K562 (cell line): ENCODE data around the gene KCNJ15. TPM values are rescaled to one million over a fixed set of nuclear protein-coding genes. Genes with fewer than 3 reads are reported as not detected.

ENCODE experiments used
- ATF7 ChIP-seq: fragments of 450-650 bp; IDR thresholded peaks from 2 replicates; pipeline ENCODE4 v1.7.1; 2014; ENCODE audit warnings: mild to moderate bottlenecking, moderate library complexity
- DMBX1 ChIP-seq: fragments of 250-450 bp; sonication (Bioruptor Pico); IDR thresholded peaks from 2 replicates; pipeline ENCODE4 v1.8.0; 2022; ENCODE audit warnings: inconsistent platforms, mild to moderate bottlenecking, moderate library complexity, borderline replicate concordance
- HNRNPUL1 ChIP-seq: fragments of 200-400 bp; formaldehyde crosslinking; IDR thresholded peaks from 2 replicates; pipeline ENCODE4 v1.6.1; 2017; ENCODE audit warnings: low read length
- HOXB6 ChIP-seq: fragments of 250-450 bp; sonication (Bioruptor Pico); IDR thresholded peaks from 2 replicates; pipeline ENCODE4 v1.5.1; 2022; ENCODE audit warnings: mild to moderate bottlenecking, borderline replicate concordance
- U2AF2 ChIP-seq: fragments of 200-400 bp; formaldehyde crosslinking; optimal IDR thresholded peaks from 2 replicates; pipeline ENCODE3; 2017; ENCODE audit warnings: low read depth, mild to moderate bottlenecking, low read length
- ZNF57 ChIP-seq: fragments of 450-650 bp; formaldehyde crosslinking; IDR thresholded peaks from 2 replicates; pipeline ENCODE4 v1.4.0; 2020; ENCODE audit warnings: mild to moderate bottlenecking, moderate library complexity
- ZNF76 ChIP-seq: fragments of 250-450 bp; sonication (Bioruptor Pico); IDR thresholded peaks from 2 replicates; pipeline ENCODE4 v1.4.0; 2020; ENCODE audit warnings: mild to moderate bottlenecking, moderate library complexity, borderline replicate concordance
- polyA plus RNA-seq, 8 experiments: library from polyadenylated mRNA; depleted of rRNA in 4 of 8; stranded (reverse) in 5 of 8; unstranded in 3 of 8; fragments of >200 nt; fragmentation: Nextera tagmentation in 2 of 8; fragmentation: Illumina TruSeq in 1 of 8; extraction: Ambion mirVana in 2 of 8; extraction: Trizol in 1 of 8; gene quantifications; 2 replicates each; pipeline versions ENCODE4 v1.2.1 to v1.2.3, GENCODE V29; 2011 to 2014; ENCODE audit warnings: inconsistent platforms in 1 of 8, missing spikeins in 1 of 8
- total RNA-seq, 7 experiments: library from RNA; depleted of rRNA in 6 of 7; stranded (reverse); fragments of >200 nt in 6 of 7; fragmentation: Illumina TruSeq in 2 of 7; extraction: Trizol in 2 of 7; gene quantifications; 2 replicates each; pipeline versions ENCODE4 v1.2.1 to v1.2.3, GENCODE V29; 2011 to 2021; ENCODE audit warnings: low replicate concordance in 1 of 7
- TF ChIP-seq, protein P1 (sequence below): conservative IDR thresholded peaks from 2 replicates; pipeline ENCODE4 v1.6.1; 2011; ENCODE audit warnings: low read depth, mild to moderate bottlenecking, low read length; ENCODE audit not compliant: control insufficient read depth
- TF ChIP-seq, protein P2 (sequence below): fragments of 250-450 bp; sonication (Bioruptor Pico); IDR thresholded peaks from 2 replicates; pipeline ENCODE4 v1.8.0; 2022; ENCODE audit warnings: moderate library complexity, mild to moderate bottlenecking, inconsistent platforms

The KCNJ15 gene
- total and polyA plus RNA-seq, 9 of the 15 experiments (the other 6 are each of a cell fraction or from before 2014, with no cell fraction given) = 0.20 to 3.0 (median 0.72) TPM; not detected in 1

DNA sequence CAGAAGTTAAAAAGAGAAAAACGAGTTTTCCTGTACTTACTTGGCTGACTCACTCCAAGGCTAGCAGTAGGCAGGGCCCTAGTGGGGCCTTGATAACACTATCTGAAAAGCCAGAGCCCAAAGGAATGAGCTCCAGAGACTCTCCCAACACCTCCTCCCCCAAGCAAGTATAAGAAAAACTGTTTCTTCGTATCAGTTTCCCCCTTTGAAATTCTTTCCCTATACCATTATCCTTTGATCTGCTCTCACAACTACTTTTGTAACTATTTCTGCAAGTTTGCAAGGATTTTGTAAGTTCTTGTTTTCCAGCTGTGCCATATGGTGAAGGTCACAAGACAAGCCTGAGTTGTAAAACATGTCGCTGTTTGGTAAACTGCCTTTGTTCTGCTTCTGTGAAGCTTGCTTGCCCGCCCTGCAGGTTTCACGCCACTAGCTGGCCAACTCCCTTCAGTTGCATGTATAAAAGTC lies 36.5 kb upstream of the KCNJ15 start (continued):
- TF ChIP-seq HNRNPUL1 = no peak
- no peak for TF ChIP-seq HOXB6 (CRISPR knock-in tag)
- no peak for TF ChIP-seq ATF7
- TF ChIP-seq ZNF76 (CRISPR knock-in tag) = no peak
- TF ChIP-seq, protein P1, sequence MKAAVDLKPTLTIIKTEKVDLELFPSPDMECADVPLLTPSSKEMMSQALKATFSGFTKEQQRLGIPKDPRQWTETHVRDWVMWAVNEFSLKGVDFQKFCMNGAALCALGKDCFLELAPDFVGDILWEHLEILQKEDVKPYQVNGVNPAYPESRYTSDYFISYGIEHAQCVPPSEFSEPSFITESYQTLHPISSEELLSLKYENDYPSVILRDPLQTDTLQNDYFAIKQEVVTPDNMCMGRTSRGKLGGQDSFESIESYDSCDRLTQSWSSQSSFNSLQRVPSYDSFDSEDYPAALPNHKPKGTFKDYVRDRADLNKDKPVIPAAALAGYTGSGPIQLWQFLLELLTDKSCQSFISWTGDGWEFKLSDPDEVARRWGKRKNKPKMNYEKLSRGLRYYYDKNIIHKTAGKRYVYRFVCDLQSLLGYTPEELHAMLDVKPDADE = no peak
- TF ChIP-seq DMBX1 (CRISPR knock-in tag) = no peak
- TF ChIP-seq, protein P2, sequence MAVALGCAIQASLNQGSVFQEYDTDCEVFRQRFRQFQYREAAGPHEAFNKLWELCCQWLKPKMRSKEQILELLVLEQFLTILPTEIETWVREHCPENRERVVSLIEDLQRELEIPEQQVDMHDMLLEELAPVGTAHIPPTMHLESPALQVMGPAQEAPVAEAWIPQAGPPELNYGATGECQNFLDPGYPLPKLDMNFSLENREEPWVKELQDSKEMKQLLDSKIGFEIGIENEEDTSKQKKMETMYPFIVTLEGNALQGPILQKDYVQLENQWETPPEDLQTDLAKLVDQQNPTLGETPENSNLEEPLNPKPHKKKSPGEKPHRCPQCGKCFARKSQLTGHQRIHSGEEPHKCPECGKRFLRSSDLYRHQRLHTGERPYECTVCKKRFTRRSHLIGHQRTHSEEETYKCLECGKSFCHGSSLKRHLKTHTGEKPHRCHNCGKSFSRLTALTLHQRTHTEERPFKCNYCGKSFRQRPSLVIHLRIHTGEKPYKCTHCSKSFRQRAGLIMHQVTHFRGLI (CRISPR knock-in tag) = no peak
- TF ChIP-seq ZNF57 (CRISPR knock-in tag) = no peak
- no peak for TF ChIP-seq U2AF2
- TF ChIP-seq, all 486 proteins: peak for 40
